ENCODE data around the gene KRTAP4-7.

KRTAP4-7 gene

DNA sequence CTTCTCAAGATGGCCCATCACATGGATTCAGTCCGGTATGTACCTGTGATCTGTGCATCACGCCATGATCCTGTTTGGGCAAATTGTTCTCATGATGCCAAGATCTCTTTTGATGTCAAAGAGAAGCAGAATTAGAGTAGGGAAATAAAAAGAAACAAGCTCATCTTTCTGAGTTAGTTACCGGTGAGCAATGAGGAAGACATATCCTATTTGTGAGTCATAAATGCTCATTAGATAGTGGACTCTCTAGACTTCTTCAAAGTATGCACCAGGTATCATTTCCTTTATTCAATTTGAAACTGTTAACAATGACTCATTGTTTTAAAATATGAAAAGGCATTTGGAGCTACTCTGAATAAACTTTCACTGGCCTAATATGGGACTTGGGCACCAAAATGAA is 48.0 kb downstream of the KRTAP4-7 start:
- no peak for DNase-seq (ENCODE audit: extremely low read depth, low read depth)

DNA sequence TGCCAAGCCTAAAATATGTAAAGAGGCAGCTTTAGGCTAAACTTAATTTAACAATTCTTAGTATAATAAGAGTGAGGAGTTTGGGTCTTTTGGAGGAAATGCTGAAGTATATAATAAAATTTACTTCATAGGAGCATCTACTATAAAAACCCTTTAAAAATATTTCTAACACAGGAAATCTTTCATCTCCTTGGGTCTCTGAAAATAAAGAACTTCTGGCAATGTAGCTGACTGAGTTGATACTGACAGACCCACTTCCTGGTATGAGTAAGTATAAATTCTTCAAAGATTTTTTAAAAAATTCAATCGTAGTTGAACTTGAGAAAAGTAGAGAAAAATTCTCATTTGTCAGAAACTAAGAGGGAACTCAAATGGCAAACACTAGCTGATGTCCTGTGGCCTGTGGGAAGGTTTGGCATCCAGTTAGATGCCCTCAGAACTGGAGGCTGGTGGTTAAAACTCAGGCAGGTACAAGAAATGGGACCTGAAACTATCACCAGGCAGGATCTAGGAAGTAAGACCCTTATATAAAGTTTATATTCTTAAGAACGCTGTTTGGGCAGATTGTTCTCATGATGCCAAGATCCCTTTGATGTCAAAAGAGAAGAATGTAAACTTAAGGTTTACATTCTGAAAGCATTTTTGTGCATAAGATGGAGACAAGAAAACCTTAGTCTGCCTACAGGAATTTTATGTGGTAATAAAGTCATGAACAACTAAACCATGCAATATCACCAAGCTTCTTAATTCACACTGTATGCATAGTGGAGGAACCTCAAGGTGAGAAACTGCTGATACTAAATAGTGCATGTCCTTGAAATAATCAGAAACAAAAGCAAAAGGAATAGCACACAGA is 50.2 kb downstream of the KRTAP4-7 start:
- TF ChIP-seq, protein P1, sequence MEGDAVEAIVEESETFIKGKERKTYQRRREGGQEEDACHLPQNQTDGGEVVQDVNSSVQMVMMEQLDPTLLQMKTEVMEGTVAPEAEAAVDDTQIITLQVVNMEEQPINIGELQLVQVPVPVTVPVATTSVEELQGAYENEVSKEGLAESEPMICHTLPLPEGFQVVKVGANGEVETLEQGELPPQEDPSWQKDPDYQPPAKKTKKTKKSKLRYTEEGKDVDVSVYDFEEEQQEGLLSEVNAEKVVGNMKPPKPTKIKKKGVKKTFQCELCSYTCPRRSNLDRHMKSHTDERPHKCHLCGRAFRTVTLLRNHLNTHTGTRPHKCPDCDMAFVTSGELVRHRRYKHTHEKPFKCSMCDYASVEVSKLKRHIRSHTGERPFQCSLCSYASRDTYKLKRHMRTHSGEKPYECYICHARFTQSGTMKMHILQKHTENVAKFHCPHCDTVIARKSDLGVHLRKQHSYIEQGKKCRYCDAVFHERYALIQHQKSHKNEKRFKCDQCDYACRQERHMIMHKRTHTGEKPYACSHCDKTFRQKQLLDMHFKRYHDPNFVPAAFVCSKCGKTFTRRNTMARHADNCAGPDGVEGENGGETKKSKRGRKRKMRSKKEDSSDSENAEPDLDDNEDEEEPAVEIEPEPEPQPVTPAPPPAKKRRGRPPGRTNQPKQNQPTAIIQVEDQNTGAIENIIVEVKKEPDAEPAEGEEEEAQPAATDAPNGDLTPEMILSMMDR (IDR thresholded peaks at IDR 0.05; ENCODE audit: low read depth, low read length), result no peak
- no peak for DNase-seq (ENCODE audit: extremely low read depth, low read depth)

More for the DNA sequence above, 48.0 kb downstream of the KRTAP4-7 start:
- TF ChIP-seq, protein P1 (IDR thresholded peaks at IDR 0.05; ENCODE audit: low read depth, low read length), result no peak
